Activated CD4-positive, alpha-beta T cell treated with anti-CD3 and anti-CD28 coated beads for 24 hours (primary cell): Measurements from ENCODE around the gene BDH2.

Source experiments
- DNase-seq, 2 donors: peaks; one replicate each; pipeline ENCODE4 v3.0.0-alpha.2; 2020; ENCODE audit warnings: low read depth in 2 of 2

The BDH2 gene

GRCh38 chr4:103099691-103100392, at the start of gene BDH2:
BDH2 (minus strand) TSS chr4:103099834; CDS start chr4:103096254, 3,580 bp downstream.
- peak; percentile 6 to 23 for DNase-seq

DNA sequence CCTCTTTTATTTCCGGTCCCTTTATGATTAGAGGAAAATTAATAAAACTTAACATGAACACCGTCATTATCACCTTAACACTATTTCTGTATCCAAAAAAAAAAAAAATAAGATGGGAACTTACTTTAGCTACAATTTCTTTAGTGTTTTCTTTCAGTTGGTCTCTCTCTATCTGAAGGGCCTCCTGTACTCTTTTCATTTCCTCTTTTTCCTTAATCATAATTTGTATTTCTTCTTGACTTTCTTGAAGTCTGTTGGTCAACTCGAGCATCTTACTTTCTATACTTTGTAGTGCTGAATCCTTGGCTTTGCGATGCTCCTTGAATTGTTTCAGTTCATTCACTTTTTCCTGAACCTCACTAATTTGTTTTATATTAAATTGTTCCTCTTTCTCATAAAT, 45.3 kb upstream of the BDH2 start:
- DNase-seq: no peak

DNA sequence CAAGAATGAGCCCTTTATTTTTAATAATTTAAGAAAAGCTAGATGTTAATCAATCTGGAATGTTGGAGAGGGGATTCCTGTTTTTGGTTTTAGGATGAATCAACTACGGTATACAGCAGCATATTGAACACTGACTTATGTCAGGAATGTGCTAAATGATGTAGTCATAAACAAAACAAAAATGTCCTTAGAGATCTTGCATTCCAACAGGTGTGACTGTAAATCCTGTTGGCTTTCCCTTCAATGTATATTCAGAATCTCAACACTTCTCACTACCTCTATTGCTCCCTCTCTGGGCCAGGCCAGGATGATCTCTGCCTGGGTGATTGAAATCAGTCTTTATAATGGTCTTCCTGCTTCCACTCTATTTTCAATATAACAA, 37.8 kb upstream of the BDH2 start:
- DNase-seq: no peak

DNA sequence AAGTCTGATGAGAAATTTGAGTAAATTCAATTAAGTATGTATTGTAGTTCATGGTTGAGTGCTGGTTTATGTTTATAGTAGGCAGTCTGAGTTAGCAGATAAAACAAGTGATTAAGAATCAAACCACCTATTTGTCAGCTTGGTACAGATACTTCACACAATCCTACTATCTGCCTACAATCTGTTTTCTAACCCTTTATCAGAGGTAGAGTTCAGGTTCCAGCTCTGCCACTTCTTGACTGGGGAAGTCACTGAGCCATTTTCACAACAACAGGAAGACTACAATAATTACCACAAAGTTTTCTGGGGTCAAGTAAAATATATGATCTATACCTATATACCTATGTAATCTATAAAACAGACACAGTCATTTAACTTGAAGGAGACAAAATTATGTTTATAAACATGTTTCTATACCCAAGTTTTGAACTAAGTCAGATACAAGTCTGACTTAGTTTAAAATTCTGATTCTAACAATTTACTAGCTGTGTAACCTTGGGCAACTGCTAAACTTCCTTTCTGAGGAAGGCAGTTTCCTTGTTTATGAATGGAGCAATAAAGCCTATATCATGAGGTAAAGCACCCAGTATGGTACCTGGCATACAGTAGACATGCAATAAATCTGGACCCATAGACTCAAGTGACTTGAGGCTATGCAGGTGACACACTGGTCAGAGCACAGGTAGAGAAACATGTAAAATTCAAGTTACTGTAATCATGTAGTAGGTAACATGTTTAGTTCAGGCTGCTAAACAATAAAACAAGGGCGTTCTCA, 37.2 kb upstream of the BDH2 start:
- no peak for DNase-seq

GRCh38 chr4:103129174-103129573, 29.5 kb upstream of the BDH2 start:
- DNase-seq: no peak

DNA sequence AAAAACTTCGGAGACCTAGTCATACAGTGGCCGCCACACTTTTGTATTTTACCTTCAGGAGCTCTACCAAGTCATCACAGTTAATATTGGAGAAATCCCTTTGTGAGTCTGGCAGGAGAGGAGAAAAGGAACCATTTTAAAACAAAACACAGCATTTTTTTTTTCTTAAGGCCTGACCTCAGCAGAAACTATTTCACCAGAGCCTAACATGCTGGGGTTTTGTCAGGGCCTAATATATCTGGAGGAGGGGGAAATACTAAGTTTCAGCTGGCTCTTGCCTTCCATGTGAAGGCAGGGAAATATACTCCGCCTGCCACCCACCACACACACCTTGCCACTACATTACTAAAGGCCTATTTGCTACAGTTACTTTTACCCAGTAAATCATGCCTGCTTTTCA, 26.5 kb upstream of the BDH2 start:
- no peak for DNase-seq

- no peak for DNase-seq
These were observed 23.5 kb upstream of the BDH2 start for GRCh38 chr4:103123114-103123513.

GRCh38 chr4:103118166-103118565, 18.5 kb upstream of the BDH2 start:
- no peak for DNase-seq

DNA sequence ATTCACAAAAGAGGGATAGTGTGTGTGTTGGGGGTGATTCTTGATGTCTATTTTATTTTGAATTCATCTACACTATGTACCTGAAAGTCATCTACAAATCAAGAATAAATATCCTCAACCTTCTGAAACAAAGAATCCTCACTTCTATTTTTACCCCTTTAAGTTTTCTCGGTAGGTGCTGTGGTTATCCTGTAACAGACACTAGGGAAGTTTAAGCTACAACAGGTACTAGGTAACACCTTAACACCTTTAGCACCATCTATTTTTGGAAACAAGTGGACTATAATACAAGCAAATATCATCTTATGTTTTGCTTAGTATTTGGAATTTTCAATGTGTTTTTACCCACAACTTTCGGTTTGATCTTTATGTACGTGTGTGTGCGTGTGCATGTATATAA, 12.0 kb upstream of the BDH2 start:
- no peak for DNase-seq

GRCh38 chr4:103108542-103108941, 8.9 kb upstream of the BDH2 start:
- DNase-seq: no peak

- no peak for DNase-seq
These were observed 6.1 kb upstream of the BDH2 start for GRCh38 chr4:103105558-103106356.

GRCh38 chr4:103104886-103105285, 5.3 kb upstream of the BDH2 start:
- no peak for DNase-seq

DNA sequence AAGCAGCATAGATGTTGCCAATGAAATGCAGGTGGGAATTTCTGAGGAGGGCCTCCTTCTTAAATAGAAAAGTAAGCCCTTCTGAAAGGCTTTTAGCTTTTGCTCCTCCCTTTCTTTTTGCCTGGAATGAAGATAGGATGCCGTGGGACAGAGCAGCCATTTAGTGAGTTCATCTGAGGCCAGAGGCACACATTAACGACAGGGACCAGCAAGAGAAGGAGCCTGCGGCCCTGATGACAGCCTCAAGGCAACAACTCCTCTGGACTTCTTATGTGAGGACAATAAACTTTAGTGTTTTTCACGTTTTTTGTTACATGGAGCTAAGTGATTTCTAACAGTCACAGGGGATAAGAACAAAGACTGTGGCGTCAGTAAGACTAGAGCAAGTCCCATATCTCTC, 1.1 kb upstream of the BDH2 start:
- no peak for DNase-seq

DNA sequence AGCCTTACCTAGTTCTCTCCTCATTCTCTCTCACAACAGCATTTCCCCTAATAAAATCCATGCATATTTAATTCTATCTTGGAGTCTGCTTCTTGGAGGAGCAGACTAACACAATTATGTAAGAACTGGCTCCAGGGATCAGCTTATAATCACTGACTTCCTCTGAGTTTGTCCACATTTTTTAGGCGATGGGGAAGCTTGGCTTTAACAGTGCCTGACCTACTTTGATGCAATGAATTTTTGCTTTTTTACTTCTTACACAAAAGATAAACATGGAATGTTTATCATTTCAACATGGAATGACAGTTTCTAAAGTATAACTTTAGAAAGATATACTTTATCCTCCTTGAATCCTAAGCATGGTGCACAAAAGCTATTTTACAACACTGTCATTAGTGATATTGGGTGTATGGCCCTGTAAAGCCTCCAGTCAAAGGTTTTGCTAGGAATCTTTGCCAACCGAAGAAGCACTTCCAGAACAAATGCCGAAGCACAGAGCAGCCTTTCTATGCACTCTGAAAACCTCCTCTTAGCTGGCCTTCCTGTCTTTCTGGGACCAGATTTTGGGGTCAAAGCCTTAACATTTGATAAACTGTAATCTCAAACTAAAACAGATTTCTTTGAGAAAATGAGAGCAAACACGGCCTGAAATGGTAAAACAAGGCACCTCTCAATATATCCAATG, 736 bp downstream of the BDH2 start:
- no peak for DNase-seq

DNA sequence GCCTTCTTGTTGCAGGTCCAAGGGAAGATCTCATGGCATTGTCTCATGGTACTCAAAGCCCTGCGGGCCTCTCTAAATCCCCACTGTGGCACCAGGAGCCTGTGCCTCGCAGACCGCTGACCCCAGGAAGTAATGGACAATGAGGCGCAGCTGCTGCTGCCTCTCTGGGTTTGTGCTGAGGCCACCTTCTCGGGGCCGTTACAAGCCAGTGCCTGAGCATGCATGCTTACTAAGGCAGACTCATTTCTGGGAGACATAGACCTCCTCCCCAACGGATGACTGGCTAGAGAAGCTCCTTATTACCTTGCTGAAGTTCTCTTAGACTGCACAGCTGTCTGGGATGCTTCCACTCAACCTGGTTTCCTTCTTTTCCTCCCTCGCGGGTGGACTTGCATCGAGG, 1.3 kb downstream of the BDH2 start:
- no peak for DNase-seq

GRCh38 chr4:103097112-103097511, 2.5 kb downstream of the BDH2 start:
- no peak for DNase-seq

GRCh38 chr4:103095080-103095479, 4.6 kb downstream of the BDH2 start:
- DNase-seq: no peak

GRCh38 chr4:103092245-103092644, 7.4 kb downstream of the BDH2 start:
- no peak for DNase-seq

GRCh38 chr4:103091601-103092223, 7.9 kb downstream of the BDH2 start:
- peak; percentile 1 to 14 for DNase-seq

- DNase-seq: no peak
These were observed 10.2 kb downstream of the BDH2 start for GRCh38 chr4:103089481-103089880.

- DNase-seq: no peak
These were observed 13.1 kb downstream of the BDH2 start for GRCh38 chr4:103086551-103086950.
